ENCODE results near the gene RBBP8NL.

- TF ChIP-seq CTCF (IDR thresholded peaks at IDR 0.05) (no peak), POLR2A (IDR thresholded peaks at IDR 0.05) (no peak)
Measured at GRCh38 chr20:62368392-62368975, 58.9 kb downstream of the RBBP8NL start.
